Measurements from ENCODE around the gene S100B.

Gene S100B

DNA sequence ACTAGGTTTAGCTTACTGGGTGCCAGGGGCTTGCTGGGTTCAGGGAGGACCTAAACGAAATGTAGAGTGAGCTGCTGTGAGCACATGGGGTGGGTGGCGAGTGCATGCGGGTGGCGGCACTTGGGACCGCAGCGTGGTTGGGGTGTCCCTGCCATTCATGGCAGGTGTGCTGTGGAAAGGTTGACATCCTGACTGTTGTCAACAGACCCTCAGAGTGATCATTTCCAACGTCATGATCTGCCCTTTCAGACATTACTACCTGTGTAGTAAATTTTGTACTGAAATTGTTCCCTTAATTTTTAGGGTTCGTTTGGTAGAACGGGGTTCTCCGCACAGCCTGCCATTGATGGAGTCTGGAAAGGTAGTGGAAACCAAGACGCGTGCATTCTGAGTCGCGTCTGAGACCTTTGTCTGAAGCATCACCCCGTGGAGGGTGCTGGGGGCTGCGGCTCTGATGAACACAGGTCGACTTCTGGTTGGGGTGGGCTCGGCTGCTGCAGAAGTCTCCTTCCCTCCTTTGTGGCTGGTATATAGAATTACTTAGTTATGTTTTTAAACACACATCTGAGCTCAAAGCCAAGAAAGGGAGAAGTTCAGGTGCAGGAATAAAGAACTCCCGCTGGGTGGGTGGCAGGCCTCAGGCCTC is 43.3 kb downstream of the S100B start:
- Histone ChIP-seq H3K27ac (ENCODE audit: low read depth, low read length) (no peak overlapping the region), H3K9ac (ENCODE audit: low read length) (no peak overlapping the region), H3K4me1 (ENCODE audit: control insufficient read depth, insufficient read depth, low read length) (no peaks in the 10 kb centered on the region), H3K36me3 (ENCODE audit: control insufficient read depth, insufficient read depth, low read length) (peaks cover 38% of the 10 kb centered on the region), H3K27me3 (ENCODE audit: control insufficient read depth, insufficient read depth, low read length) (no peaks in the 10 kb centered on the region), H3K4me3 (ENCODE audit: low read length) (no peak overlapping the region)

DNA sequence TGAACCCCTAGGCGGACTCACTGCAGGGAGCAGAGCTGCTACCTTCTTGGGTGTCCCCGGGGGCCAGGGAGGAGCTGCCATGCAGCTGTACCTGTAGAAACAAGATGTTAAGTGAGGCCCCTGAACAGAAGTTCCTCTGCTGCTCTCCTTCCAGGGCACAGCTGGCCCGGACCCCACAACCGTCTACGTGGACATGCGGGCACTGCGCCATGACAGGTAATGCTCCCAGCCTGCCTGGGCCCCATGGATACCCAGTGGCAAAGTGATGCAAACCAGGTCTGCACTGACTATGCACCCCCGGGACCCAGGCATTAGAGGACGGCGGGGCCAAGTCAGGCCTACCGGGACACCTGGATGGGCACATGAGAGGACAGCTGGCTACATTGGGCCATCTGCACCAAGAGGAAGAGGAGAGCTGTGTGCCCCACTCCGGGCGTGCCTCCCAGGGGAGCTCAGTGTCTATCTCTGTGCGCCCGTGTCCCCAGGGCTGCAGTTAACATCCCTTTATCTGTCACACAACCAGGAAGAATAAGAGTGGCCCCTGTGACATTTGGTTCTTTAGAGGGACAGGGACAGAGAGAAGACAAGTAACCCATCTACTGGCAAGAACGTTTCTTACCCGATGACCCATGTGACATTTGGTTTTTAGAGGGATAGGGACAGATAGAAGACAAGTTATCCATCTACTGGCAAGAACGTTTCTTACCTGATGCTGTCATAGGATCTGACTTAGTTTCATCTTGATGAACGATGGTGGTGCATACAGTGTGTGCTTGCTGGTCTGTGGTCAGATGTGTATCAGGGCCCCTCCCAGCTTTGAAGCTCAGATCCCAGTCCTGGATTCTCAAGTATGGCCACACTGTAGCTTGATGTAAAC is 44.1 kb downstream of the S100B start:
- H3K27ac ChIP-seq (ENCODE audit: low read depth, low read length): no peak overlapping the region
- no peaks in the 10 kb centered on the region for H3K27me3 ChIP-seq (ENCODE audit: control insufficient read depth, insufficient read depth, low read length)
- H3K36me3 ChIP-seq (ENCODE audit: control insufficient read depth, insufficient read depth, low read length): peaks cover 34% of the 10 kb centered on the region

DNA sequence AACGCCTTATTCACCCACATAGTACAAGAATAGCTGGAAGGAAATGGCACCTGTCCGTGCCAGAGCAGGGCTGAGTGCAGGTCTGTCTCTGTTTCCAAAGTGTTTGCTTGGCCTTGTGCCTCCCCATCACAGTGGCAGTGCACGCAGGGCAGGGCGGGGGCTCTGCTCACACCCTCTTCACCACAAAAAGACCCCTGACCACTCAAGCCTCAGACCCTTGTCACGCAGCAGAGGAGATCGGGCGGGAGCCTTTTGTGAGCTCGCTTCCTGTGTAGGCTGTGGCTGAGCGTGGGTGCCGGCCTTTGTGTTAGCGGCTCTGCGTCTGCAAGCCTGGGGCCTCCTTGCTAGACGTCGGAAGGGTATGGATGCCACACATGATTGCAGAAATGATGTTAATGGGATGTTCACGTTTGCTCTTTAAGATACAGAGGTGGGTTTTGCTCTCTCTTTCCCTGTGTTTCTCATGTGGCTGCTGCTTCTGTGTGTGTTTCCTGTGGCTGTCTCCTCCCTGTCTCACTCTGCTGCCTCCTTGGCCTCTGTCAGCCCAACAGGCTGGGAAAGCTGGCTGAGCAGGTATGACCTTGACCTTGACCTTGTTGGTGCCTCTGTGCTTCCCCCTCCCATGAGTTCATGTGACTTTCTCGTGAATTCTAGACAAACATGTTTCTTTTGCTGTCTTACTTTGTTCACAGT is 45.4 kb downstream of the S100B start:
- no peak overlapping the region for H3K9ac ChIP-seq (ENCODE audit: low read length)
- no peak overlapping the region for H3K4me3 ChIP-seq (ENCODE audit: low read length)
- peaks cover 30% of the 10 kb centered on the region for H3K36me3 ChIP-seq (ENCODE audit: control insufficient read depth, insufficient read depth, low read length)
- H3K27ac ChIP-seq (ENCODE audit: low read depth, low read length): no peak overlapping the region
- H3K4me1 ChIP-seq (ENCODE audit: control insufficient read depth, insufficient read depth, low read length): no peaks in the 10 kb centered on the region
- H3K27me3 ChIP-seq (ENCODE audit: control insufficient read depth, insufficient read depth, low read length): no peaks in the 10 kb centered on the region

More for the DNA sequence above, 44.1 kb downstream of the S100B start:
- no peaks in the 10 kb centered on the region for H3K4me1 ChIP-seq (ENCODE audit: control insufficient read depth, insufficient read depth, low read length)
- no peak overlapping the region for H3K9ac ChIP-seq (ENCODE audit: low read length)
- H3K4me3 ChIP-seq (ENCODE audit: low read length): no peak overlapping the region

DNA sequence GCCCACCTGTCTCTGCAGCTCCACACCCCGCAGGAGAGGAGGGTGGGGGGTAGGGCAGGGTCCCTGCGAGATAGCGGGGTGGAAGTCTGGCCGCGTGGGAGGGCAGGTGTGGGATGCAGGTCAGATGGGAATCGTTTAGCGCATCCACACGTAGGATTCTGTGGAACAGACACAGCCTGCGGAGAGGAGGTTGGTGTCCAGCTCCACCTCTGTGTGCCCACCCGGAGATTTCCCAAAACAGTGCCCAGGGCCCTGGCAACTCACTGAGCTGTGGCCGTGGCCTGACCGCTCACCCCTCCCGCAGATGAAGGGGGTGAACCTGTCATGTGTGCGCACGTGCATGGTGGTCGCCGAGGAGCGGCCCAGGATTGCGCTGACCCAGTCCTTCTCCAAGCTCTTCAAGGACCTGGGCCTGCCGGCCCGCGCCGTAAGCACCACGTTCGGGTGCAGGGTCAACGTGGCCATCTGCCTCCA is 46.9 kb downstream of the S100B start:
- Histone ChIP-seq H3K36me3 (ENCODE audit: control insufficient read depth, insufficient read depth, low read length) (peaks cover 29% of the 10 kb centered on the region), H3K4me3 (ENCODE audit: low read length) (no peak overlapping the region), H3K27ac (ENCODE audit: low read depth, low read length) (no peak overlapping the region), H3K27me3 (ENCODE audit: control insufficient read depth, insufficient read depth, low read length) (no peaks in the 10 kb centered on the region), H3K4me1 (ENCODE audit: control insufficient read depth, insufficient read depth, low read length) (no peaks in the 10 kb centered on the region), H3K9ac (ENCODE audit: low read length) (no peak overlapping the region)

DNA sequence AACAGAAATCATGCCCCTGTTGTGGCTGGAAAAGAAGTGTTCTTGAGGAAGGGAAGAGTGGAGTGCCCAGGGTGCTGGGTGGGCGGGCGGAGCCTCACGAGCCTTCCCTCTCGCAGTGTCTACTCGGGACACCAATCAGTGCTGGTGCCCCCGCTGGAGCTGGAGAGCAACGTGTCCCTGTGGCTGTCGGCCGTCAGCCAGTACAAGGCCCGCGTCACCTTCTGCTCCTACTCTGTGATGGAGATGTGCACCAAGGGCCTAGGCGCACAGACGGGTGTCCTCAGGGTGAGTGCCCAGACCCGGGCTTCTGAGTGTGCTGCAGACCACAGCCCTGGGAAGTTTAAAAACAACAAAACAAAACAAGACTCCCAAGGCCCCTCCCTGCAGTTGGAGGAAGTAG is 47.4 kb downstream of the S100B start:
- Histone ChIP-seq H3K4me1 (ENCODE audit: control insufficient read depth, insufficient read depth, low read length) (no peaks in the 10 kb centered on the region), H3K9ac (ENCODE audit: low read length) (no peak overlapping the region), H3K27me3 (ENCODE audit: control insufficient read depth, insufficient read depth, low read length) (no peaks in the 10 kb centered on the region), H3K27ac (ENCODE audit: low read depth, low read length) (no peak overlapping the region), H3K36me3 (ENCODE audit: control insufficient read depth, insufficient read depth, low read length) (peaks cover 29% of the 10 kb centered on the region), H3K4me3 (ENCODE audit: low read length) (no peak overlapping the region)

DNA sequence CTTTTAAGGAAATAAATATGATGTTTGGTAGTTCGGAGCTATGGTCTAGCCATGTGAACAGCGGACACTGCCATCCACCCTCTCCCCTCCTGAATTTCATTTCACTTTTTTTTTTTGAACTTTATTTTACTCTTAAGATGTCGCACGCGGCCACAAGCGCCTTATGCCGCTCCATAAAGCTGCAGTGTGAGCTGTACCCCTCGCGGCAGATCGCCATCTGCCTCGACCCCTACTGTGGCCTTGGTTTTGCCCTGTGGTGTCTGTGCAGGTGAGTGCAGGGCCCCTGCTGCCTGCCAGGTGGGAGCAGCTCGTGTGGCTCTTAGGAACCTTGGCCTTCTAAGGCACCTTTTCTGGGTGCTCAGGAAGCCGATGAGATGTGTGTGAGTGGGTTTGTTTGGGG is 48.1 kb downstream of the S100B start:
- H3K9ac ChIP-seq (ENCODE audit: low read length): no peak overlapping the region
- H3K36me3 ChIP-seq (ENCODE audit: control insufficient read depth, insufficient read depth, low read length): peaks cover 33% of the 10 kb centered on the region
- no peak overlapping the region for H3K27ac ChIP-seq (ENCODE audit: low read depth, low read length)
- no peak overlapping the region for H3K4me3 ChIP-seq (ENCODE audit: low read length)
- no peaks in the 10 kb centered on the region for H3K4me1 ChIP-seq (ENCODE audit: control insufficient read depth, insufficient read depth, low read length)
- H3K27me3 ChIP-seq (ENCODE audit: control insufficient read depth, insufficient read depth, low read length): no peaks in the 10 kb centered on the region

DNA sequence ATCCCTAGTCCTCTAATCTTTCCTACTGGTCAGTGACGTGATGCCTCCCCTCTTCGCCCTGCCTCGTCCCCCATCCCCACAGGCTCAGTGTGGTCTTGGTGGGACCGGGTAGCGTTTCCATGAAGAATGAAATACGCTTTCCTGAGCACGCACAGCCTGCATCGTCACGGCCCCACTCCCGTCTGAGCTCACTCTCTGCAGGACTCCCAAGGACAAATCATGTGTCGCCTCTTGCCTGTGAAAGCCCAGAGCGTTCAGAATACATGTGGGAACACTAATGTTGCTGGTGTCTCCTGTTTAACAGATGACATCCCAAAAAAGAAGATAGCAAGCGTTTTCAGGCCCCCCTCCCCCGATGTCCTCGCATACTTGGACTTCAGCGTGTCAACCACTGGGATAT is 49.2 kb downstream of the S100B start:
- Histone ChIP-seq H3K4me1 (ENCODE audit: control insufficient read depth, insufficient read depth, low read length) (no peaks in the 10 kb centered on the region), H3K36me3 (ENCODE audit: control insufficient read depth, insufficient read depth, low read length) (peaks cover 35% of the 10 kb centered on the region), H3K4me3 (ENCODE audit: low read length) (no peak overlapping the region), H3K27ac (ENCODE audit: low read depth, low read length) (no peak overlapping the region), H3K9ac (ENCODE audit: low read length) (no peak overlapping the region), H3K27me3 (ENCODE audit: control insufficient read depth, insufficient read depth, low read length) (no peaks in the 10 kb centered on the region)

DNA sequence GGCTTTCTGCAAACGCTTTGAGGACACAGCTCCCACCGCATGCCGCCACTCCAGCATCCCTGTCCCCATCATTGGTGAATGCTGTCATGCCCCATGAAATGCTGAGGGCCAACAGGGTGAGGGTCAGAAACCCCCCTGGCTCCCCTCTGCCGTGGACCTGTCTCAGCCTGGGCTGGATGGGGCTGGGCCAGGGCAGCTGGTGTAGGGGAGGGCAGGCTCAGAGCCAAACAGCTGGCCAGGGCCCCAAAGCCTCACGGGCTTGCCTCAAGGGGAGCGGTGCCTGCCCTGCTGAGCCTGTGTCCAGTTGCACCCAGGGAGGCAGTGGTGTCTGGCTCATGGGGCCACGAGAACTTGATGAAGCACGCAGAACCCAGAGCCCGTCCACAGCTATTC is 49.7 kb downstream of the S100B start:
- peaks cover 36% of the 10 kb centered on the region for H3K36me3 ChIP-seq (ENCODE audit: control insufficient read depth, insufficient read depth, low read length)
- H3K9ac ChIP-seq (ENCODE audit: low read length): no peak overlapping the region
- no peak overlapping the region for H3K27ac ChIP-seq (ENCODE audit: low read depth, low read length)
- no peaks in the 10 kb centered on the region for H3K4me1 ChIP-seq (ENCODE audit: control insufficient read depth, insufficient read depth, low read length)
- no peaks in the 10 kb centered on the region for H3K27me3 ChIP-seq (ENCODE audit: control insufficient read depth, insufficient read depth, low read length)
- no peak overlapping the region for H3K4me3 ChIP-seq (ENCODE audit: low read length)

DNA sequence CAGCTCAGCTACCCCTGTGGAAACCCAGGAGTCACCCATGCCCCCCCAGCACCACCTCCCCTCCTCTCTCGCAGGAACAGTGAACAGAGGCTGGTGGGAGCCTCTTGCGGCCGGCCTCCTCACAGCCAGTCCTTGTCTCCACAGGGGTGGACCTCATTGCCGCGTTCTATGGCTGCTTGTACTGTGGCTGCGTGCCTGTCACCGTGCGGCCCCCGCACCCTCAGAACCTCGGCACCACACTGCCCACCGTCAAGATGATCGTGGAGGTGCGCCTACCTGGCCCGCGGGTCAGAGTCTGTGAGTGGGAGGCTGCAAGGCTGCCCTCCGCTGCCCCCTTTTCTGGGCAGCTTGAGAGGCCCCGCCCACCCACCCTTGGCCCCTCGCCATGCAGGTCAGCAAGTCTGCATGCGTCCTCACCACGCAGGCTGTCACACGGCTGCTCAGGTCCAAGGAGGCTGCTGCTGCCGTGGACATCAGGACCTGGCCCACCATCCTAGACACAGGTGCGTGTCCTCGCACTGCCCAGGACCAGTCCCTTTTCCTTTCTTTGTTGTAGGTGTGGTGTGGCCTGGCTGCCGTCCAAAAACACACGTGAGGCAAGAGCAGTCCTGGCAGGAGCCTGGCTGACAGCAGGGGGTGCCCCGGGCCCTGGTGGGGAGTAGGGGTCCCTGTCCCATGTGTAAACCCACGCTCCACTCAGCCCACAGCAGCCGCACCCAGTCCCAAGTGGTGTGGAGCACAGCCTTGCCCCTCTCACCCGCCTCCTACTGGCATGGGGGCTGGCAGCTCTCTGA is 50.3 kb downstream of the S100B start:
- H3K36me3 ChIP-seq (ENCODE audit: control insufficient read depth, insufficient read depth, low read length): peaks cover 35% of the 10 kb centered on the region
- no peak overlapping the region for H3K9ac ChIP-seq (ENCODE audit: low read length)
- H3K27ac ChIP-seq (ENCODE audit: low read depth, low read length): no peak overlapping the region
- H3K4me3 ChIP-seq (ENCODE audit: low read length): no peak overlapping the region
- no peaks in the 10 kb centered on the region for H3K27me3 ChIP-seq (ENCODE audit: control insufficient read depth, insufficient read depth, low read length)
- no peaks in the 10 kb centered on the region for H3K4me1 ChIP-seq (ENCODE audit: control insufficient read depth, insufficient read depth, low read length)

DNA sequence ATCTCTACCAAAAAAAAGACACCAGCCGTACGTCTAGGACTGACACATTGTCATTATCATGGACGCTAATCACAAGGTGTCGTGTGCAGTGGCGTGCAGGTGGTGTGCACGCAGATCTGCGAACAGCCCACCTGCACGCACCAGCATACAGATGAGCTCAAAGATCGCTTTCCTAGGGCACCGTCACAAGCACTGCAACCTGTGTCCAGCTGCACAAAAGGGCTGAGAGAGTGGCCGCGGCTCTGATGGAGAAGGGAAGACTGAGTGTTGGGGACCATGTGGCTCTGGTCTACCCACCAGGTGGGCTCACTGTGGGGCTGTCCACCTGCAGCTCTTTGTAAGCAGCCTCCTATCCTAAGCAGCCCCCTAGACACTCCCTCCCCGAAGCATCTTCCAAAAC is 50.9 kb downstream of the S100B start:
- Histone ChIP-seq H3K9ac (ENCODE audit: low read length) (no peak overlapping the region), H3K27ac (ENCODE audit: low read depth, low read length) (no peak overlapping the region), H3K4me1 (ENCODE audit: control insufficient read depth, insufficient read depth, low read length) (no peaks in the 10 kb centered on the region), H3K36me3 (ENCODE audit: control insufficient read depth, insufficient read depth, low read length) (peaks cover 29% of the 10 kb centered on the region), H3K27me3 (ENCODE audit: control insufficient read depth, insufficient read depth, low read length) (no peaks in the 10 kb centered on the region), H3K4me3 (ENCODE audit: low read length) (no peak overlapping the region)

DNA sequence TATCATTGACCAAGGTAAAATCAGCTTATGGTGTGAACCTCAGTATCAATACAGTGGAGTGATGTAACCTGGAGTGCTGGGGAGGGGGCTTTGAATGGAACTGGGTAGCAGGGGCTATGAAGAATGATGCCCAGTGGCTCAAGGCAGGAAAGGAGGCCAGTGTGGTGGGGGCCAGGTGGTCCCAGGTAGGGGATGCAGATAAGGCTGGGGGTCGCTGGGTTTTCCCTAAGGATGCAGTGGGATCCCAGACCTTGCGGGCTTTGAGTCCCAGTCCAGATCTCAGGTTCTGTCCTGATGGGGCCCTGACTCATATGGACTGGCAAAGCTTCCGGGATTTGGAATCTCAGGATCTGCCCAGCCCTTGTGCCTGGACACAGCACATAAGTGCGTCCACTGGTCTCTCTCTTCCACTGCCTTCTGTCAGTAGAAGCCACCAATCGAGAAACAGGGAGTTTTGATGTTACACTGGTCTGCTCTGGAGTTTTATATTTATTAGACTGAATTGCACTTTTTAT is 52.0 kb downstream of the S100B start:
- no peaks in the 10 kb centered on the region for H3K4me1 ChIP-seq (ENCODE audit: control insufficient read depth, insufficient read depth, low read length)

DNA sequence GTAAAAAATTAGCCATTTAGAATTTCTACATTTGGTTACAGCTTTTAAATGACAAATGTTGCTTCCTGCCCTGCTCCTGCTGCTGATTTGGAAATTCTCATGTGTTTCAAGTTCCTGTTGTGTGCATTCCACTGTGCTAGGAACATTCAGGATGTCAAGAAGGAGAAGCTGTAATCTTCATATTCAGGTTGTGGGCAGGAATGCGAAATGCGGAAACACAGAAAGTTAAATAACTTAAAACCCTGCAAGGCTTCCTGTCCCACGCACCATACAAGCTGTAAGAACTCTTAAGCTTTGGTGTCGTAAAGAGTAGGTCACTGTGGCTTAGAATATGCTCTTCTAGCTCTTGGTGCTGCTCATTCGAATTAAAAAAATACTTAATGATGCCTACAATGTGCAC is 52.6 kb downstream of the S100B start:
- H3K36me3 ChIP-seq (ENCODE audit: control insufficient read depth, insufficient read depth, low read length): peaks cover 31% of the 10 kb centered on the region
- no peak overlapping the region for H3K9ac ChIP-seq (ENCODE audit: low read length)
- H3K4me1 ChIP-seq (ENCODE audit: control insufficient read depth, insufficient read depth, low read length): no peaks in the 10 kb centered on the region
- no peak overlapping the region for H3K4me3 ChIP-seq (ENCODE audit: low read length)
- no peaks in the 10 kb centered on the region for H3K27me3 ChIP-seq (ENCODE audit: control insufficient read depth, insufficient read depth, low read length)
- H3K27ac ChIP-seq (ENCODE audit: low read depth, low read length): no peak overlapping the region

More for the DNA sequence above, 52.0 kb downstream of the S100B start:
- H3K4me3 ChIP-seq (ENCODE audit: low read length): no peak overlapping the region
- H3K9ac ChIP-seq (ENCODE audit: low read length): no peak overlapping the region
- H3K27ac ChIP-seq (ENCODE audit: low read depth, low read length): no peak overlapping the region
- H3K36me3 ChIP-seq (ENCODE audit: control insufficient read depth, insufficient read depth, low read length): peaks cover 31% of the 10 kb centered on the region
- no peaks in the 10 kb centered on the region for H3K27me3 ChIP-seq (ENCODE audit: control insufficient read depth, insufficient read depth, low read length)

Measured in rectal smooth muscle tissue (tissue), 1 donor.